Upper lobe of left lung (tissue), 6 donors: ENCODE results near the gene NDEL1. TPM values are rescaled to one million over a fixed set of nuclear protein-coding genes. Genes with fewer than 3 reads are reported as not detected.

Experiments
- ATAC-seq, 2 donors: fragments of 200-7000 bp; cut with Tn5 transposase; one replicate each; pipeline ENCODE4 v1.9.1; 2022; ENCODE audit warnings: mild to moderate bottlenecking in 2 of 2, moderate library complexity in 2 of 2; ENCODE audit not compliant: low FRiP score in 2 of 2
- DNase-seq, 2 donors: peaks; one replicate each; pipeline ENCODE4 v3.0.0-alpha.2; 2019 to 2020
- H3K27ac ChIP-seq, 4 donors: fragments of 200-600 bp; sonication (generic); one replicate each; pipeline ENCODE4 v1.5.1; 2016 to 2019
- H3K27me3 ChIP-seq, 4 donors: fragments of 200-600 bp; sonication (generic); one replicate each; pipeline ENCODE4 v1.5.1; 2017 to 2019
- H3K36me3 ChIP-seq, 4 donors: fragments of 200-600 bp; sonication (generic); one replicate each; pipeline ENCODE4 v1.5.1; 2016 to 2019
- H3K4me1 ChIP-seq, 4 donors: fragments of 200-600 bp; sonication (generic); one replicate each; pipeline ENCODE4 v1.5.1; 2018 to 2019
- H3K4me3 ChIP-seq, 4 donors: fragments of 200-600 bp; sonication (generic); one replicate each; pipeline ENCODE4 v1.5.1; 2017 to 2019; ENCODE audit warnings: mild to moderate bottlenecking in 2 of 4, moderate library complexity in 1 of 4
- H3K9me3 ChIP-seq, 4 donors: fragments of 200-600 bp; sonication (generic); one replicate each; pipeline ENCODE4 v1.5.1; 2018 to 2019
- EP300 ChIP-seq, 4 donors: sonication (generic); formaldehyde crosslinking; IDR thresholded peaks; one replicate each; pipeline ENCODE4 v1.5.1; 2017; ENCODE audit warnings: antibody characterized with exemption in 4 of 4, control low read depth in 2 of 4
- POLR2A ChIP-seq, 4 donors: fragments of 450-650 bp; IDR thresholded peaks; one replicate each; pipeline ENCODE4 v1.5.1; 2016 to 2017; ENCODE audit warnings: antibody characterized with exemption in 4 of 4, mild to moderate bottlenecking in 2 of 4
- POLR2AphosphoS5 ChIP-seq, 2 donors: sonication (generic); formaldehyde crosslinking; IDR thresholded peaks; one replicate each; pipeline ENCODE4 v1.5.1; 2017; ENCODE audit warnings: antibody characterized with exemption in 2 of 2
- WGBS, 2 donors: methylation state at CpG; one replicate each; pipeline ENCODE4 v1.1.5; 2017 to 2018; 5-methylcytosine and 5-hydroxymethylcytosine counted together
- total RNA-seq, 6 donors: library from RNA; depleted of rRNA in 4 of 6; stranded (reverse); fragments of >200 nt in 4 of 6; gene quantifications; one replicate each; pipeline versions ENCODE4 v1.1.0 to v1.2.1, GENCODE V29; 2016 to 2021
- TF ChIP-seq, protein P1 (sequence below), 6 experiments: fragments of 450-650 bp in 4 of 6; fragments of 200-600 bp in 2 of 6; sonication (generic) in 2 of 6; IDR thresholded peaks; one replicate each; pipeline ENCODE4 v1.5.1; 2016 to 2019; ENCODE audit warnings: antibody characterized with exemption in 6 of 6
- donor health status: DM: no; HTN: no; CAD: no; lungs with moderate emphysema.
- donor health status: DM: no; HTN: yes; CAD: no; lungs with severe emphysema.

NDEL1 gene
- total RNA-seq, 6 donors from 2014 or later, result 62.3 to 138 (median 85.4) TPM

DNA sequence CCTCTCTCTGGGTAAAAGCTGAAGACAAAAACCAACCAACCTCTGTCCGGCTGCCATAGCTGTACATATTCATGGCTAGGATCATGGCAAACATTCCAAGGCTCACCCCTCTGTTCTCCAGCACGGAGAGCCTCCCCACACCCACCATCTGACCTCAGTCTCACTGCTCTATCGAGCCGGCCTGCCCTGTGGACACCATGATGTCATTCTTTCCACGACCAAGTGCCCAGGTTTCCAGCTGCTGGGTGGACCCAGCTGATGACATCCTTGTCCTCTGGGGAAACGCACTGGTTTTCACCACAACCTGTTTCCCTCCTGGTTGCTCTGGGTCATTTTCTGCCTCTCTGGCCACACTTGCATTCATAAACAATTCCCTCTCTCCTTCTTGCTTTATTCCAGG is 67.7 kb downstream of the NDEL1 start:
- Histone ChIP-seq H3K27ac (no peak overlapping the region), H3K9me3 (no peaks in the 10 kb centered on the region), H3K36me3 (peaks cover 0 to 59% (median 8%) of the 10 kb centered on the region in 4 donors), H3K4me1 (no peaks in the 10 kb centered on the region), H3K4me3 (no peak overlapping the region), H3K27me3 (no peaks in the 10 kb centered on the region)
- DNase-seq, result no peak
- peak in 1 of 2 donors; percentile 85 for ATAC-seq
- WGBS, 2 donors, result 68 to 72% methylated on average over 4 to 6 of the region's 6 CpGs
- no peak for TF ChIP-seq EP300 (IDR thresholded peaks at IDR 0.05)
- TF ChIP-seq, protein P1, sequence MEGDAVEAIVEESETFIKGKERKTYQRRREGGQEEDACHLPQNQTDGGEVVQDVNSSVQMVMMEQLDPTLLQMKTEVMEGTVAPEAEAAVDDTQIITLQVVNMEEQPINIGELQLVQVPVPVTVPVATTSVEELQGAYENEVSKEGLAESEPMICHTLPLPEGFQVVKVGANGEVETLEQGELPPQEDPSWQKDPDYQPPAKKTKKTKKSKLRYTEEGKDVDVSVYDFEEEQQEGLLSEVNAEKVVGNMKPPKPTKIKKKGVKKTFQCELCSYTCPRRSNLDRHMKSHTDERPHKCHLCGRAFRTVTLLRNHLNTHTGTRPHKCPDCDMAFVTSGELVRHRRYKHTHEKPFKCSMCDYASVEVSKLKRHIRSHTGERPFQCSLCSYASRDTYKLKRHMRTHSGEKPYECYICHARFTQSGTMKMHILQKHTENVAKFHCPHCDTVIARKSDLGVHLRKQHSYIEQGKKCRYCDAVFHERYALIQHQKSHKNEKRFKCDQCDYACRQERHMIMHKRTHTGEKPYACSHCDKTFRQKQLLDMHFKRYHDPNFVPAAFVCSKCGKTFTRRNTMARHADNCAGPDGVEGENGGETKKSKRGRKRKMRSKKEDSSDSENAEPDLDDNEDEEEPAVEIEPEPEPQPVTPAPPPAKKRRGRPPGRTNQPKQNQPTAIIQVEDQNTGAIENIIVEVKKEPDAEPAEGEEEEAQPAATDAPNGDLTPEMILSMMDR (IDR thresholded peaks at IDR 0.05), result no peak
- no peak for TF ChIP-seq POLR2A (IDR thresholded peaks at IDR 0.05)
- no peak for TF ChIP-seq POLR2AphosphoS5 (IDR thresholded peaks at IDR 0.05)

DNA sequence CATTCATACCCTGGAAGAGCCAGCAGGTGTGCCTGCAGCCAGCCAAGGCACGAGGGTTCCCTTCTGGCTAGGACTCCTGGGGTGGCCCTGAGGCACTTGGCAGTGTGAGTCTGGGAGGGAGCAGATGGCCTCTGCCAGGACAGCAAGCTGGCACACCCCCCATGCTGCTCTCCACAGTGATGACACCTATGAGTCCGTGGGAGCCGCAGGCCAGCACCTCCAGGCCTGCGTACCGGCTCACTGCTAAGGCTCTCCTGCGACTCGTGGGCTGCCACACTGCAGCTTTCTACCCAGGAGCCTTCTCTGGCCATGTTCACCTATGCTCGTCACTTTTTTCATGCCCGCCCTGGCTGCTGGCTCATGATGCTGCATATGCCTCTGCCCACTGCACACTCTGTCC is 68.1 kb downstream of the NDEL1 start:
- DNase-seq, result peak in 1 of 2 donors; percentile 41

DNA sequence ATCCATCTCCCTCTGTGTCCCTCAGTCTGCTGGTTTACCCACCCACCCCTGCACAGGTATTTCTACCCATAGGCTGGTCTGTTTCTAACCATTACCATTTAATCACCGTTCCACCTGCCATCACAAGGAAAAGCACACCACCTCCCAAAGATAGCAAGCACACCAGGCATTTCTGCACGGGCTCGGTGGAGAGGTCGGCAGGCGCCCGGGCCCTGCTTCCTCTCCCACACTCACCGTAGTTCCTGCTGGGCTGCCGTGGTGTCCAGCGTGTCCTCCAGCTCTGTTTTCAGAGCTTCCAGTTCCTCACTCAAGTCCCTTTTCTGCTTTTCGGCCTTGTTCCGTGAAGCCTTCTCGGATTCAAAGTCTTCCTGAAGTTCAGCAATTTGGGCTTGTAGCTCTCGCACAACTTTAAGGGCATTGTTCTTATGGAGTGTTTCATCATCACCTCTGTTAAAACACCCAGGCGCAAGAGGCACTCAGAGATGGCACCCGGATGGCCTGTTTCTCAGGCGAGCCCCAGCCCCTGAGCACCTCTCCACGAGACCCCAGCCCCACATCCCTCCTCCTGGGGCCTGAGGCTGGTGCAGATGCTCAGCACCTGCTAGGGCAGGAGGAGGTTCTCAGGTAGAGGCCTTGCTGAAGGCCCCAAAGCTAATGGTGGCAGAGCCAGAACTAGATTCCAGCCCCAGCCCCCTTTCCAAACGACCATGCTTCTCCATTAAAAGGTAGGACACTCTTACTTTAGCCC is 69.0 kb downstream of the NDEL1 start:
- peaks cover 0 to 62% (median 10%) of the 10 kb centered on the region in 4 donors for H3K36me3 ChIP-seq
- H3K27ac ChIP-seq, result no peak overlapping the region
- DNase-seq (peak in 1 of 2 donors; percentile 41), ATAC-seq (no peak)
- H3K4me3 ChIP-seq, result no peak overlapping the region
- no peaks in the 10 kb centered on the region for H3K4me1 ChIP-seq
- TF ChIP-seq, protein P1 (IDR thresholded peaks at IDR 0.05), result no peak
- no peak for TF ChIP-seq EP300 (IDR thresholded peaks at IDR 0.05)
- no peak for TF ChIP-seq POLR2A (IDR thresholded peaks at IDR 0.05)
- no peak for TF ChIP-seq POLR2AphosphoS5 (IDR thresholded peaks at IDR 0.05)
- H3K27me3 ChIP-seq, result no peaks in the 10 kb centered on the region
- H3K9me3 ChIP-seq, result no peaks in the 10 kb centered on the region
- WGBS, 2 donors, result 92 to 95% methylated on average over 18 of the region's 18 CpGs

More for the DNA sequence above, 68.1 kb downstream of the NDEL1 start:
- no peaks in the 10 kb centered on the region for H3K4me1 ChIP-seq
- ATAC-seq, result peak; percentile 28
- peaks cover 0 to 63% (median 8%) of the 10 kb centered on the region in 4 donors for H3K36me3 ChIP-seq
- 89 to 90% methylated on average over 7 to 9 of the region's 9 CpGs for WGBS, 2 donors
- no peak overlapping the region for H3K4me3 ChIP-seq
- H3K9me3 ChIP-seq, result no peaks in the 10 kb centered on the region
- no peaks in the 10 kb centered on the region for H3K27me3 ChIP-seq
- no peak overlapping the region for H3K27ac ChIP-seq
- TF ChIP-seq POLR2A (IDR thresholded peaks at IDR 0.05) (no peak), POLR2AphosphoS5 (IDR thresholded peaks at IDR 0.05) (no peak), EP300 (IDR thresholded peaks at IDR 0.05) (no peak)
- TF ChIP-seq, protein P1 (IDR thresholded peaks at IDR 0.05), result no peak

DNA sequence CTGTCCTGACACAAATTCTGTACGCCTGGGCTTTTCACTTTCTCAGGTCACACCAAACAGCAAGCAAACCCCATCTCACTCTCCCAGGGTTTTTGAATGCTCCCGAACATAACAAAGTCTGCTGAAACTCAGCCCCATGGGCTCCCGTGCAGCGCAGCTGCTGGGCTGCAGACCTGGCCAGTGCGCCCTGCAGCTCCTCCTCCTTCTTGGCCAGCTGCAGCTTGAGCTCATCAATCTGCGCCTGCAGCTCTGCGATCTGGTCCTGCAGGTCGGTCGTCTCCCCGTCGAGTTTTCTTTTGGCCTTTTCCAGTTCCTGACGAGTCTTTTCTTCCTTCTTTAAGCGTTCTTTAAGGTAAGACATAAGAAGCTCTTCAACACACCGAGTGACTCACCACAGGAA is 70.5 kb downstream of the NDEL1 start:
- Histone ChIP-seq H3K27ac (no peak overlapping the region), H3K27me3 (no peaks in the 10 kb centered on the region), H3K4me1 (no peaks in the 10 kb centered on the region), H3K4me3 (no peak overlapping the region), H3K36me3 (peaks cover 0 to 51% (median 7%) of the 10 kb centered on the region in 4 donors), H3K9me3 (no peaks in the 10 kb centered on the region)
- no peak for ATAC-seq
- WGBS, 2 donors, result 83 to 96% methylated on average over 14 of the region's 14 CpGs
- no peak for DNase-seq
- no peak for TF ChIP-seq EP300 (IDR thresholded peaks at IDR 0.05)
- no peak for TF ChIP-seq POLR2AphosphoS5 (IDR thresholded peaks at IDR 0.05)
- TF ChIP-seq POLR2A (IDR thresholded peaks at IDR 0.05), result no peak
- TF ChIP-seq, protein P1 (IDR thresholded peaks at IDR 0.05), result no peak
